IPS-18c (cell line): ENCODE data around the gene TUBB4B.
A peak's percentile ranks its signal among the peaks of the same experiment; 100 is the strongest.

Source experiments
- H3K4me3 ChIP-seq: 2 replicates; pipeline ENCODE4 v1.7.0; 2013; ENCODE audit warnings: low read depth, mild to moderate bottlenecking, low read length, moderate library complexity; ENCODE audit not compliant: insufficient read depth
- H3K9me3 ChIP-seq: one replicate; pipeline ENCODE4 v1.6.1; 2013; ENCODE audit warnings: mild to moderate bottlenecking, low read length, moderate library complexity; ENCODE audit not compliant: control insufficient read depth, insufficient read depth

TUBB4B gene

GRCh38 chr9:137221506-137222111 lies 19.5 kb upstream of the TUBB4B start:
- Histone ChIP-seq H3K9me3 (peaks cover 2% of the 10 kb centered on the region), H3K4me3 (peak overlapping the region; percentile 44)

DNA sequence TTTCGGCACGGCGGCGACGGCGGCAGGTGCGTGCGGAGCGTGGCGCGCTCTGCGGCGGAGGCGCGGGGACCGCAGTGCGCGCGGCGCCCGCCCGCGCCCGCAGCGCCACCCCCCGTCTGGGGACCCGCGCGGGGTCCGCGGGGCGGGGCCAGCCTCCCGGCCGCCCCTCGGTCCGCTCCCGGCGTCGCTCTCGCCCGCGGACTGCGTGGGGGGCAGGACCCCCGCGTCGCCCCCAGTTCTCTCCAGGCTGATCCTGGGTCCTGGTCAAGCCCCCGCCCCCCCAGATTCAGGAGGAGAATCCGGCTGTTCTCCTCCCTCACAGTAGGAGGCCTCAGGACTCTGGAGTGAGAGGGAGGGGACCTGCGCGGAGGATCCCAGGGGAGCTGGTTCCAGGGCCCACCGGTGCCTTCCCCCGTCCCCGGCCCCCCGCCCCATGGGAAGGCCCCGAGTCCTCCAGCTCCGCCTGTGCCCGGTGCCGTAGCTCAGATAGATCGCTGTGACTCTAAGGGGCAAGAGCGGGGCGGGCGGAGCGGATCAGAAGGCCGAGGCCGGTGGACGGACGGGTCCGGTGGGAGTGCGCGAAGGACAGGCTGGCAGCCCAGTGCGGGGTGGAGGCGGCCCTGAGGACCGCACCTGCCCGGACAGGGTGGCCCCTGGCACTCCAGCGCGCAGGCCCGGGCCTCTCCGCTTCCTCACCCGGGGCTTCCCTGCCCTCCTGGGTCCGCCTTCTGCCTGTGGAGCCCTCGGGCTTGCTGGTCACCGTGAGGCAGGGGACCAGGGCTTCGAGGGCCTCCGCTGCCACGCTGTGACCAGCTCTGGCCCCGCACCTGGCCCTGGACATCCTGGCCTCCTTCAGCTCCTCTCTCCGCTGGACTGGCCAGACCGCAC lies 18.7 kb upstream of the TUBB4B start, which contains the start of gene RNF208:
RNF208 (minus strand) TSS at position 51 of the 888 bp plus-strand sequence. CDS start 1,028 bp downstream, outside the sequence.
- H3K4me3 ChIP-seq: peak within 1 kb of the TSS; percentile 66

GRCh38 chr9:137223078-137223970 lies 17.8 kb upstream of the TUBB4B start:
- Histone ChIP-seq H3K4me3 (peak overlapping the region; percentile 80), H3K9me3 (peaks cover 2% of the 10 kb centered on the region)

More for the DNA sequence above, 18.7 kb upstream of the TUBB4B start, which contains the start of gene RNF208:
- H3K9me3 ChIP-seq: peaks cover 2% of the 10 kb centered on the region

GRCh38 chr9:137224830-137225694 lies 16.0 kb upstream of the TUBB4B start, which contains the start of gene CYSRT1:
CYSRT1 (plus strand) TSS chr9:137225174; CDS start chr9:137225622, 448 bp downstream.
- Histone ChIP-seq H3K4me3 (peak within 1 kb of the TSS; percentile 80), H3K9me3 (peaks cover 2% of the 10 kb centered on the region)

- H3K4me3 ChIP-seq: no peak overlapping the region
Measured at GRCh38 chr9:137225699-137226331, 15.3 kb upstream of the TUBB4B start.

DNA sequence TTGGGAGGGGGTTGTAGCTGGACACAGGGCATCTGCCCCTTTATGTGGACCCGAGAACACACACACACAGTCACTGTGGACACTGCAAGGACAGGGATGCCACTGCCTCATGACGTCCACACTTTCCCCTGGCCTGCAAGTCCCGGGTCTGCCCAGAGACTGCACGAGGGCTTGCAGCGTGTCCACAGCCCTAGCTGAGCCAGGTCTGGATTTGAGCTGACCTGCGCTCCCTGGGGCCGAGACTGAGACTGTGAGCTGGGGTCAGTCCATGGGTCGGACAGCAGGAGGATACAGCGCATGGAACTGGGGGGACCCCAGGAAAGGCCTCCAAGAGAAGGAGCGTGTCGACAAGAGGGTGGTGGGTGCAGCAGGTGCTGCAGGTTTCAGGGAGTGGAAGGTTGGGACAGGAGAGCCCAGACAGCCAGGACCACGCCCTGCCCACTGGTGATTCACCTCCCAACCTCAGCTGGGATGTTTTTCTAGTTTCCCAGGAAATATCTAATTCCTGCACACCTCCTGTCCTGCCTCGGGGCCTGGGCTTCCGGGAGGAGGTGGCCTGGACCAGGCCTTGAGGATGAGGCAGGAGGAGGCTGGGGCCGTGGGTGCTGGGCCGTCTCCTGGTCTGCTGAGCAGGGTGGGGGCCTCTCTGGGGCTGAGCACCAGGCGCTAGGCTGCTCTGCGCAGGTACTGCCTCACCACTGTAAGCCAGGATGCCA lies 14.6 kb upstream of the TUBB4B start:
- Histone ChIP-seq H3K9me3 (peaks cover 1% of the 10 kb centered on the region), H3K4me3 (no peak overlapping the region)

More at GRCh38 chr9:137225699-137226331, 15.3 kb upstream of the TUBB4B start:
- H3K9me3 ChIP-seq: peaks cover 2% of the 10 kb centered on the region

GRCh38 chr9:137227054-137227852 lies 13.8 kb upstream of the TUBB4B start, which contains the start of gene RNF224:
RNF224 (plus strand) TSS chr9:137227502; CDS start chr9:137228336, 834 bp downstream.
- no peak within 1 kb of the TSS for H3K4me3 ChIP-seq
- no peaks in the 10 kb centered on the region for H3K9me3 ChIP-seq

GRCh38 chr9:137227853-137228505 lies 13.1 kb upstream of the TUBB4B start:
- Histone ChIP-seq H3K4me3 (no peak overlapping the region), H3K9me3 (no peaks in the 10 kb centered on the region)

DNA sequence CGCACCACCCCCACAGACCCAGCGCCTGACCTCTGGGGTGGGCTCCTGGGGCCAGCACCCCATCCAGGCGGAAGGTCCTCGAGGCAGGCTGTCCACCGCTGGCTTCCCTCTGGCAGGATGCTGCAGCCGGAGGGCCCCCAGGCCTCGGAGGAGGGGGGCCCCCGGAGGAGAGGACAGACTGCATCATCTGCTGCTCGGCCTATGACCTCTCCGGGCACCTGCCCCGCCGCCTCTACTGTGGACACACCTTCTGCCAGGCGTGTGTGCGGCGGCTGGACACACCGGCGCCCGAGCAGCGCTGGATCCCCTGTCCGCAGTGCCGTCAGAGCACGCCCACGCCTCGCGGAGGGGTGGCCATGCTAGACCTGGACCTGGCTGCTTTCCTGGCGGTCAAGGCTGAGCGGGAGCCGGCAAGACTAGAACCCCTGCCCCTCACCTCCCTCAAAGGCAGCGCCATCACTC lies 12.6 kb upstream of the TUBB4B start:
- H3K9me3 ChIP-seq: no peaks in the 10 kb centered on the region
- H3K4me3 ChIP-seq: no peak overlapping the region

- Histone ChIP-seq H3K9me3 (no peaks in the 10 kb centered on the region), H3K4me3 (no peak overlapping the region)
Measured at GRCh38 chr9:137228968-137229896, 11.9 kb upstream of the TUBB4B start.

GRCh38 chr9:137229903-137230704 lies 11.0 kb upstream of the TUBB4B start:
- Histone ChIP-seq H3K4me3 (no peak overlapping the region), H3K9me3 (no peaks in the 10 kb centered on the region)

DNA sequence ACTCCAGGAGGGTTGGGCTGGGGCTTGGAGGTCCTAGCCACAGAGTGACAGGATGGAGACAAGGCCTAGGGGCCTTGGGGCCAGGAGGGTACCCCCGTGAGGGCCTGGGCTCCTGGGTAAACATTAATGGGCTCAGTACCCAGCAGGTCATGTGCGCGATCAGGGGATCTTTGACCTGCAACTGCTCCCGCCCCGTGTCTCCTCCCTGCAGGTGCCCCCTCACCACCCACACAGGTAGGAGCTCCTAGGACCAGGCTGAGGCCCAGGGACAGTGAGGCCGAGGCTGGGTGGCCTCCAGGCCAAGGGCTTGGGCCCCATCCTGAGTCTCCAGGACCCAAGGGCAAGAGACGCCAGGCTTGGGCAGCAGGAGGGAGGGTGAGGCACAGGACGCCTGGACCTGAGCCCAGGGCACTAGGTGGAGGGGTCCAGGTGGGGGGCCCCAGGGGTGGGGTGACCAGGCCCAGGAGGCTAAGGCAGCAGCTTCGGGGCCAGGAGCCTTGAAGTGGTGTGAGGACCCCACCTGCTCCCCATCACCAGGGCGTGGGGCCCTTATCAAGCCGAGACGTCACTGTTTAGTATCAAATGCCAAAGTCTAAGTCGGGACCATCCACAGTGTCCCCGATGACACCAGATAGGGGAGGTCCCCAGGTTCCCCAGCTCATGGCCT lies 10.2 kb upstream of the TUBB4B start, which contains the start of gene SLC34A3:
SLC34A3 (plus strand) TSS at position 197 of the 667 bp plus-strand sequence. CDS start 802 bp downstream, outside the sequence.
- H3K4me3 ChIP-seq: no peak within 1 kb of the TSS

More for the DNA sequence above, 10.2 kb upstream of the TUBB4B start, which contains the start of gene SLC34A3:
- H3K9me3 ChIP-seq: no peaks in the 10 kb centered on the region
